ENCODE results near the gene ZBTB12. TPM values are rescaled to one million over a fixed set of nuclear protein-coding genes. Genes with fewer than 3 reads are reported as not detected.

The ZBTB12 gene
- total and polyA plus RNA-seq, 2 of the 13 experiments (the other 11 are each of a cell fraction or from before 2014, with no cell fraction given) = 4.8 to 6.0 TPM

- no peak for TF ChIP-seq STAT6 (CRISPR knock-in tag; IDR thresholded peaks at IDR 0.05; ENCODE audit: borderline replicate concordance)
- no peak for TF ChIP-seq ZNF724P (CRISPR knock-in tag; IDR thresholded peaks at IDR 0.05; ENCODE audit: borderline replicate concordance)
- TF ChIP-seq ZNF761 (CRISPR knock-in tag; conservative IDR thresholded peaks at IDR 0.05) = no peak
- TF ChIP-seq GABPB1 (CRISPR knock-in tag; IDR thresholded peaks at IDR 0.05) = peak; percentile 43; the same call in 1 of the 2 replicates
- TF ChIP-seq PRDM4 (CRISPR knock-in tag; IDR thresholded peaks at IDR 0.05; ENCODE audit: borderline replicate concordance) = no peak
- no peak for TF ChIP-seq SNAI1 (CRISPR knock-in tag; IDR thresholded peaks at IDR 0.05; ENCODE audit: borderline replicate concordance)
- TF ChIP-seq CEBPZ (IDR thresholded peaks at IDR 0.05; ENCODE audit: low read length) = no peak
- TF ChIP-seq IRF9 (CRISPR knock-in tag; IDR thresholded peaks at IDR 0.05; ENCODE audit: borderline replicate concordance) = no peak
- no peak for TF ChIP-seq CHD4 (IDR thresholded peaks at IDR 0.05; ENCODE audit: borderline replicate concordance, low read length)
- TF ChIP-seq ZNF121 (CRISPR knock-in tag; IDR thresholded peaks at IDR 0.05) = no peak
- TF ChIP-seq ISL2 (CRISPR knock-in tag; IDR thresholded peaks at IDR 0.05) = 0 out of 2 replicates have a peak, but pooled peaks have one; percentile 3
- TF ChIP-seq REXO4 (CRISPR knock-in tag; IDR thresholded peaks at IDR 0.05; ENCODE audit: borderline replicate concordance) = no peak
- no peak for TF ChIP-seq ZNF234 (CRISPR knock-in tag; conservative IDR thresholded peaks at IDR 0.05)
- TF ChIP-seq ZNF775 (CRISPR knock-in tag; IDR thresholded peaks at IDR 0.05; ENCODE audit: borderline replicate concordance) = no peak
- no peak for TF ChIP-seq ZNF597 (CRISPR knock-in tag; IDR thresholded peaks at IDR 0.05)
These were observed 4.9 kb downstream of the ZBTB12 start (continued) for GRCh38 chr6:31896856-31897611.

Measured in HepG2 (cell line).